ENCODE data around the gene YWHAH.

DNA sequence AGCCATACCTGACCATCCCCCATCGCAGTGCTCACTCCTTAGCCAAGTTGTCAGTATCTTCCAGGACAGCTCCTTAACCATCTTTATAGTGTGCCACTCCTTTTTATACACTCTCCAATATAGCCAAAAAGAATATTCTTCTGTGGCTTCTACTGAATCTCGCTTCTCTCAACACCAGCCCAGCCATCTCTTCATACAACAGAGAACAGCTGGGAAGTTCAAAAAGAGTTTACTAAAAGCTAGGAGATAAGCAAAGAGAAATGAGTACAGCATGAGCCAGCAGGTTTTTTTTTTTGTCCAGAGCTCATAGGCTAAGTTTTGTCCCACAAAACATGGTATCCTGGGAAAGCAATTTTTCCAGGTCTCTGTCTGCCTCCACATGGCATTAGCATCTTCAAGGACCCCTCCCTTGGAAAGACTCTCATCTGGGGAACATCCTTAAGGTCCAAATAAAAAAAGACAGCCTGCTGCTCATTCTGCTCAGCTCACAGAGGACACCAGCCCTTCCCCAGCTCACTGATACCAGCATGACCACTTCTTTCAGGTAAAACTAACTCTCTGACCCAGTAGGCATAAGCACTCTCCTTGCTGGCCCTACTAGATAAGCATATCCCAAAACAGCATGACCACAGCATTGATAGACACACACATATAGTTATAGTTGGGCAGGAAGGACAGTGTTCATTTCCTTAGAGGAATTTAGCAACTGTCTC is 48.8 kb upstream of the YWHAH start:
- TF ChIP-seq, protein P1, sequence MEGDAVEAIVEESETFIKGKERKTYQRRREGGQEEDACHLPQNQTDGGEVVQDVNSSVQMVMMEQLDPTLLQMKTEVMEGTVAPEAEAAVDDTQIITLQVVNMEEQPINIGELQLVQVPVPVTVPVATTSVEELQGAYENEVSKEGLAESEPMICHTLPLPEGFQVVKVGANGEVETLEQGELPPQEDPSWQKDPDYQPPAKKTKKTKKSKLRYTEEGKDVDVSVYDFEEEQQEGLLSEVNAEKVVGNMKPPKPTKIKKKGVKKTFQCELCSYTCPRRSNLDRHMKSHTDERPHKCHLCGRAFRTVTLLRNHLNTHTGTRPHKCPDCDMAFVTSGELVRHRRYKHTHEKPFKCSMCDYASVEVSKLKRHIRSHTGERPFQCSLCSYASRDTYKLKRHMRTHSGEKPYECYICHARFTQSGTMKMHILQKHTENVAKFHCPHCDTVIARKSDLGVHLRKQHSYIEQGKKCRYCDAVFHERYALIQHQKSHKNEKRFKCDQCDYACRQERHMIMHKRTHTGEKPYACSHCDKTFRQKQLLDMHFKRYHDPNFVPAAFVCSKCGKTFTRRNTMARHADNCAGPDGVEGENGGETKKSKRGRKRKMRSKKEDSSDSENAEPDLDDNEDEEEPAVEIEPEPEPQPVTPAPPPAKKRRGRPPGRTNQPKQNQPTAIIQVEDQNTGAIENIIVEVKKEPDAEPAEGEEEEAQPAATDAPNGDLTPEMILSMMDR (IDR thresholded peaks at IDR 0.05; ENCODE audit: low read depth, low read length), result no peak
- no peak for TF ChIP-seq EZH2phosphoT487 (IDR thresholded peaks at IDR 0.05; ENCODE audit: low read depth)
